ENCODE measurements around the gene FBXL4.
A peak's percentile ranks its signal among the peaks of the same experiment; 100 is the strongest.

FBXL4 gene

GRCh38 chr6:98877250-98877649, 70.5 kb downstream of the FBXL4 start:
- Mint-ChIP-seq H3K36me3 (peaks cover 19% of the 10 kb centered on the region), H3K27me3 (no peaks in the 10 kb centered on the region), H3K4me3 (no peak overlapping the region), H3K9me3 (ENCODE audit: low read depth) (no peaks in the 10 kb centered on the region), H3K27ac (no peak overlapping the region), H3K4me1 (ENCODE audit: low read depth) (no peaks in the 10 kb centered on the region)

GRCh38 chr6:98875375-98875774, 72.4 kb downstream of the FBXL4 start:
- no peaks in the 10 kb centered on the region for H3K4me1 Mint-ChIP-seq (ENCODE audit: low read depth)
- H3K27ac Mint-ChIP-seq, result no peak overlapping the region
- H3K9me3 Mint-ChIP-seq (ENCODE audit: low read depth), result no peaks in the 10 kb centered on the region
- peaks cover 28% of the 10 kb centered on the region for H3K36me3 Mint-ChIP-seq
- no peaks in the 10 kb centered on the region for H3K27me3 Mint-ChIP-seq
- no peak overlapping the region for H3K4me3 Mint-ChIP-seq

- H3K27ac Mint-ChIP-seq, result no peak overlapping the region
- H3K4me1 Mint-ChIP-seq (ENCODE audit: low read depth), result no peaks in the 10 kb centered on the region
- H3K4me3 Mint-ChIP-seq, result no peak overlapping the region
- no peaks in the 10 kb centered on the region for H3K9me3 Mint-ChIP-seq (ENCODE audit: low read depth)
- H3K36me3 Mint-ChIP-seq, result peaks cover 26% of the 10 kb centered on the region
- H3K27me3 Mint-ChIP-seq, result no peaks in the 10 kb centered on the region
These were observed 75.9 kb downstream of the FBXL4 start for GRCh38 chr6:98871821-98872220.

DNA sequence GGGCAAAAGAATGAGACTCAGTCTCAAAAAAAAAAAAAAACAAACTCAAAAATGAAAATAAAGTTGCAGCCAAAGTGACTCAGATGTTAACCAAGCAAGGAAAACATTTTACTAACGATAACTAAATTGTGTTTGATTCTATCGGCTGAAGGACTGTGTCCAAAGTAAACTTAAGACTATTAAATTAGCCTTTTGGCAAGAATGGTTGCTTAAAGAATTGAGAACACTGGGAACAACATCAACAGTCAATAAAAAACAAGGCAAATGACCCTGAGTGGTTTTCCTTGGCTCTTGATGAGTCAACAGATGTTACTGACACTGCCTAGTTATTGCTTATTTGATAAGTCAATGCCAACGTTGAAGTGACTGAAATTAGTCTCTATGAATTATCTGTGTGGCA, 76.7 kb downstream of the FBXL4 start:
- Mint-ChIP-seq H3K27ac (no peak overlapping the region), H3K36me3 (peaks cover 27% of the 10 kb centered on the region), H3K4me1 (ENCODE audit: low read depth) (no peaks in the 10 kb centered on the region), H3K4me3 (no peak overlapping the region), H3K9me3 (ENCODE audit: low read depth) (no peaks in the 10 kb centered on the region), H3K27me3 (no peaks in the 10 kb centered on the region)

GRCh38 chr6:98864497-98864896, 83.2 kb downstream of the FBXL4 start:
- H3K36me3 Mint-ChIP-seq, result peaks cover 8% of the 10 kb centered on the region
- H3K27me3 Mint-ChIP-seq, result no peaks in the 10 kb centered on the region
- no peaks in the 10 kb centered on the region for H3K4me1 Mint-ChIP-seq (ENCODE audit: low read depth)
- no peak overlapping the region for H3K4me3 Mint-ChIP-seq
- H3K9me3 Mint-ChIP-seq (ENCODE audit: low read depth), result no peaks in the 10 kb centered on the region
- no peak overlapping the region for H3K27ac Mint-ChIP-seq

- Mint-ChIP-seq H3K9me3 (ENCODE audit: low read depth) (no peaks in the 10 kb centered on the region), H3K36me3 (no peaks in the 10 kb centered on the region), H3K4me3 (no peak overlapping the region), H3K27me3 (peaks cover 46% of the 10 kb centered on the region), H3K4me1 (ENCODE audit: low read depth) (peaks cover 26% of the 10 kb centered on the region), H3K27ac (no peak overlapping the region)
These were observed 99.1 kb downstream of the FBXL4 start for GRCh38 chr6:98848539-98849242.

DNA sequence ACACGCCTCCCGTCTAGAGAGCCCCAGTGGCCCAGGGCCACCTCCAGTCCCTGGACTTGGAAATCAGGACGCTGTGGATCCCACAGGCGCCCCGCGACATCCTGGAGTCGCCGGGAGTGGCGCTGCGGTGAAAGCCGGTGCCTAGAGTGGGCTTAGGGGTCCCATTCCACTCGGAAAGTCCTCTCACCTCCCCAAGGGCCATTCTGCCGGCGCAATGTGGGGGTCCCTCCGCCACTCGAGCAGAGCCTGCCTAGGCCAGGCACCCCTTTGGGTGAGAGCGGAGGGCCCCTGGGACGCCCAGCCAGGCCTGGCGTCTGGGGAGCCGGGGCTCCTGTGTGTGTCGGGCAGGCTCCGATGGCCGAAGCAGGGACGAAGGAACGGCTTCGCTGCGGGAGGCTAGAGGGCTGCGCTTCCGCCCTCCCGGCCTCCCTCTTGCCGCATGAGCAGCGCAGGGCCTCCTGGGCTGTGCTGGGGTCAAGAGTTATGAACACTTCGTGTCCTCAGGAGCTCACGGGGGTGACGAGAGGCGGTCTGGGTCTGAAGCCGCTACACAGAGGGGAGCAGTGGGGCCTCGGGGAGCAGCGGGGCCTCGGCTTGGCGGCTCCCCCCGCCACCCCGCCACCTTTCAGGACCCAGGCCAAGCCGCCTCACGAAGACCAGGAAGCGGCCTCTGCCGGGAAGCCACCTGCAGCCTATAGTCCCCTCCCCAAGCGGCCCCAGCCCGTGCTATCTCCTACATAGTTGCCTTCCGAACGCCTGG, 99.8 kb downstream of the FBXL4 start:
- Mint-ChIP-seq H3K4me1 (ENCODE audit: low read depth) (peaks cover 29% of the 10 kb centered on the region), H3K27me3 (peaks cover 46% of the 10 kb centered on the region), H3K4me3 (no peak overlapping the region), H3K27ac (no peak overlapping the region), H3K36me3 (no peaks in the 10 kb centered on the region), H3K9me3 (ENCODE audit: low read depth) (no peaks in the 10 kb centered on the region)

DNA sequence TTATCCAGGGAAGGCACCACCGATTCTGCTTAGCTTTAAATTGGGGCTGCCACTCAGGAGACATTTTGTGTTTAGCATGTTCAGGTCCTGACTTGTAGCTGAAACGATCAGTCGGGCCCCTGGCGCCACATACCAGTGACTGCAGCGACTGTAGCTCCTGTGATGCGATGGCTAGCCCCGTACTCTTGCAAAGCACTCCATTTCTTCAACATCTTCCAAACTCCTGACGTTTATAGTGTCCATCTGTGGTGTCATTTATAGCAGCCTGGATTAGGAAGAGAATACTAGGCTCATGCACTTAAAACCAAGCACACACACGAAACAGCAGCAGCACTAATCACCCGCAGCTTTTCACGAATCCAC, 100.3 kb downstream of the FBXL4 start:
- H3K9me3 Mint-ChIP-seq (ENCODE audit: low read depth), result no peaks in the 10 kb centered on the region
- no peak overlapping the region for H3K27ac Mint-ChIP-seq
- peaks cover 32% of the 10 kb centered on the region for H3K4me1 Mint-ChIP-seq (ENCODE audit: low read depth)
- no peak overlapping the region for H3K4me3 Mint-ChIP-seq
- peaks cover 47% of the 10 kb centered on the region for H3K27me3 Mint-ChIP-seq
- no peaks in the 10 kb centered on the region for H3K36me3 Mint-ChIP-seq

GRCh38 chr6:98846021-98846380, 101.7 kb downstream of the FBXL4 start:
- H3K36me3 Mint-ChIP-seq, result no peaks in the 10 kb centered on the region
- H3K9me3 Mint-ChIP-seq (ENCODE audit: low read depth), result no peaks in the 10 kb centered on the region
- H3K27ac Mint-ChIP-seq, result no peak overlapping the region
- H3K4me3 Mint-ChIP-seq, result peak overlapping the region; percentile 83
- H3K4me1 Mint-ChIP-seq (ENCODE audit: low read depth), result peaks cover 32% of the 10 kb centered on the region
- peaks cover 53% of the 10 kb centered on the region for H3K27me3 Mint-ChIP-seq

GRCh38 chr6:98845211-98846020, 102.3 kb downstream of the FBXL4 start:
- Mint-ChIP-seq H3K4me3 (peak overlapping the region; percentile 83), H3K27ac (no peak overlapping the region), H3K27me3 (peaks cover 57% of the 10 kb centered on the region), H3K4me1 (ENCODE audit: low read depth) (peaks cover 32% of the 10 kb centered on the region), H3K9me3 (ENCODE audit: low read depth) (no peaks in the 10 kb centered on the region), H3K36me3 (no peaks in the 10 kb centered on the region)

DNA sequence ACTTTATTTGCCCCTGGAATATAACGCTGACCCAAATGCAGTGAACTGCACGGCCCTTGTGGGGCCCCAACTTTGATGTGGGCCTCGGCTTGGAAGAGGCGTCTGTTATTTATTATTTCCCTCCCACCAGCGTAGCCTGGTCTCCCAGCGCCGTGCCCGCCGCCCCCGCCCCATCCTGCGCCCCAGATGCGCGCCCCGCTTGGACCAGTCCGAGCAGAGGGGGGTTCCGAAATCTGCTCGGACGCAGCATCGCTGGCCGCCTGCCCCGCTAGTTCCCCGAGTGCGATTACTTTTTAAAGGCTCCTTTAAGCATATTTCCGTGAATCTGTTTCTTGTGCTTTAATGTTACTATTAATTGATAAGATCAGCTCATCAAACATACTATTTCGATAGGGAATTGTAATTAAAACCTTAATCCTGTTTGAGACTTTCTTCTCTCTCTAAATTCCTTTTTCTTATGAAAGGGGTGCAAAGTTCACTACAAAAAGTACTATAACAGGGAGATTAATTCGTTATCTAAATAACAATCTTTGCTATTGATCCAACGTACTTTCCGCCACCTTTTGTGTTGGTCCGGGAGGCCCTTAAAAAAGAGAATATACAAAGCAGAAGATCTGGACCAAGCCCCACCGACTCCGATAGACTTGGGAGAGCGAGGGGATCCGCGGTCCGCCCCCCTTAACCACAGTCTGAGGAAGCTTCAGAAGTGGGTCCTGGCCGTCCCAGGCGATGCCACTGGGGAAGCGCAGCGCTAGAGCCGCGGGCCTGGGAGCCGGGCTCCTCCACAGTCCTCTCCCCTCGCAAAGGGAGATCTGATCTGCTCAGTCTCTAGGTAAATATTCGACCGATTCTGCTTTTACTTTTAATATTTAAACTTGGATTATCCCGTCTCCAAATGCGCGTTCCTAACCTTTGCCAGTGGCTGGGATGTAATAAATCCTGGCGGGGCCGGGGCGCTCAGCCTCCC, 103.2 kb downstream of the FBXL4 start:
- Mint-ChIP-seq H3K27me3 (peaks cover 62% of the 10 kb centered on the region), H3K27ac (no peak overlapping the region), H3K4me3 (peak overlapping the region; percentile 22)

GRCh38 chr6:98843271-98844243, 104.2 kb downstream of the FBXL4 start:
- H3K9me3 Mint-ChIP-seq (ENCODE audit: low read depth), result no peaks in the 10 kb centered on the region
- H3K4me3 Mint-ChIP-seq, result no peak overlapping the region
- H3K27me3 Mint-ChIP-seq, result peaks cover 61% of the 10 kb centered on the region
- no peak overlapping the region for H3K27ac Mint-ChIP-seq
- peaks cover 32% of the 10 kb centered on the region for H3K4me1 Mint-ChIP-seq (ENCODE audit: low read depth)
- H3K36me3 Mint-ChIP-seq, result no peaks in the 10 kb centered on the region

More for the DNA sequence above, 103.2 kb downstream of the FBXL4 start:
- no peaks in the 10 kb centered on the region for H3K9me3 Mint-ChIP-seq (ENCODE audit: low read depth)
- no peaks in the 10 kb centered on the region for H3K36me3 Mint-ChIP-seq
- H3K4me1 Mint-ChIP-seq (ENCODE audit: low read depth), result peaks cover 32% of the 10 kb centered on the region

DNA sequence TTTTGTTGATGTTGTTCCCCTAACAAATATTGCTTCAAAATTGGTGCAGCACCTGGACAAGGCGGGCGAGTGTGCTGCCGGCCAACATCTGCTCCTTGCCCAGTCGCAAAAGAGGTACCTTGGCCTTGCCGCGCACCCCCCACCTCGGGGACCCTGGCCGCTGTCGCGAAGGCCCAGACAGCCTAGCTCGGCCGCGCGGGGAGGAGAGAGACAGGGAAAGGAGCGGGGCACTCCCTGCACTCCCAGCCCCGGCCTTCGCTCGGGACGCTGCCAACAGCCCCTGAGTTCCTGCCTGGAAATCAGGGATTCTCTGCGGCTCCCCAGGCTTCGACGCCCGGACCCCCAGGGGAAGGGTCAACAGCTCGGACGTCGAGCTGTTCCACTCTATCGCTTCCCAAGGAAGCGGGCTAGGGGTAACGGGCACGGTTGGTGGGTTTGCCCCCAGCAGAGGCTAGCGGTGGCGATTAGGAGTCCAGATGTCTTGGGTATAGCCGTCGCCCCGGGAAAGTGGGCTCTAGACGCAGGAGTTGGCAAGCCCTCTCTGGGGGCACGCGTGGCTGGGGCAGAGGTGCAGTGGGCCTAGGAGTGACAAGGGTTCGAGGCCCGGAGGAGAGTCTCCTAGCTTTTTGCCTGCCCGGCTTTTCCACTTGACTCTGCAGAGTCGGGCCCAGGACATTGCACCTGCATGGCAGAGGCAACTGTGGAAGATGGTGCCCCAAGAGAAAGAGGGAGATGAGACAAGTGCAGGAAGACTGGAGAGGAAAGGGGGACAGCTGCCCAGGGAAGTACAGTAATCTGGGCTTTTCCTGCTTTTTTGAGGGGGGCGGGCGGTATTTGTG, 105.2 kb downstream of the FBXL4 start:
- H3K9me3 Mint-ChIP-seq (ENCODE audit: low read depth), result no peaks in the 10 kb centered on the region
- peak overlapping the region; percentile 25 for H3K4me3 Mint-ChIP-seq
- no peaks in the 10 kb centered on the region for H3K36me3 Mint-ChIP-seq
- peaks cover 66% of the 10 kb centered on the region for H3K27me3 Mint-ChIP-seq
- no peak overlapping the region for H3K27ac Mint-ChIP-seq
- H3K4me1 Mint-ChIP-seq (ENCODE audit: low read depth), result peaks cover 29% of the 10 kb centered on the region
